Superior temporal gyrus (tissue), 1 donor: ENCODE data around the gene CLEC18B.
"Not testable (repeated sequence)": the region's sequence is repeated elsewhere in the genome, so short reads cannot be mapped to it uniquely, and the experiment has no call there.

Experiments
- DNase-seq: peaks from one replicate; pipeline ENCODE4 v3.0.0-alpha.2; 2016; ENCODE audit errors: extremely low spot score

CLEC18B gene

DNA sequence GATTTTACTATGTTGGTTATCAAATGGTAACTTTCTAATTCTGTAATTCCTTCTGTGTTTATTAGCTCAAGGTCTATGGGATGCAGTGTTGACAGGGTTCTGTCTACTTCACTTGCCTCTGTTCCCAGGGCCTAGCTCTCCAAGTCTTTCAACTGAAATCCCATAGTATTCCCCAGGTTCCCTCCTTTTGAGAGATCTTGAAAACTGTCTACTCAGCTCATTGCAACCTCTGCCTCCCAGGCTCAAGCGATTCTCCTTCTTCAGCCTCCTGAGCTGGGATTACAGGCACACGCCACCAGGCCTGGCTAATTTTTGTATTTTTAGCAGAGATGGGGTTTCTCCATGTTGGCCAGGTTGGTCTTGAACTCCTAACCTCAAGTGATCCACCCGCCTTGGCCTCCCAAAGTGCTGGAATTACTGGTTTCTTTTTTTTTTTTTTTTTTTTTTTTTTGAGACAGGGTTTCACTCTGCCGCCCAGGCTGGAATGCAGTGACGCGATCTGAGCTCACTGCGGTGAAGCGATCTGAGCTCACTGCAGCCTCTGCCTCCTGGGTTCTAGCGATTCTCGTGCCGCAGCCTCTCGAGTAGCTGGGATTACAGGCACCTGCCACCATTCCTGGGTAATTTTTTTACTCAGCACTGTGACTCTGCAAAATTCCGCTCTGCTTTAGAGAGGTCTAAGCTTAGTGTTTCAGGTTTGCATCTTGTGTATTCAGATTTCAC is 22.5 kb upstream of the CLEC18B start:
- not testable (repeated sequence) for DNase-seq

DNA sequence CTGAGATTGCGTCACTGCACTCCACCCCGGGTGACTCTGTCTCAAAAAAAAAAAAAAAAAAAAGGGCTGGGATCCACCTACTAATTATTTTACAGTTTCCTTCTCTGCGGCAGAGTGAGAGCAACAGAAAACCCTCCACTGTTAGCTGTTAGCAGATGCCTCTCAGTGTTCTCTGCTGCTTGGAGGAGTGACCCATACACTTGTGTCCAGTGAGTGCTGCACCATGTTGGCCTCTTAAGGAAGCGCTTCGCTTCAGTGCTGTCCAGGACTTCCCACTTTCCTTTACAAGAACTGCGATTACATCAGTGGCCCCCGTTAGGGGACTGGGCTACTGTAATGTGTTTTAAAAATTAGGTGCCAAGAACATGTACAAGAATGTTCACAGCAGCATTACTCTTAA is 18.4 kb upstream of the CLEC18B start:
- DNase-seq: no peak

DNA sequence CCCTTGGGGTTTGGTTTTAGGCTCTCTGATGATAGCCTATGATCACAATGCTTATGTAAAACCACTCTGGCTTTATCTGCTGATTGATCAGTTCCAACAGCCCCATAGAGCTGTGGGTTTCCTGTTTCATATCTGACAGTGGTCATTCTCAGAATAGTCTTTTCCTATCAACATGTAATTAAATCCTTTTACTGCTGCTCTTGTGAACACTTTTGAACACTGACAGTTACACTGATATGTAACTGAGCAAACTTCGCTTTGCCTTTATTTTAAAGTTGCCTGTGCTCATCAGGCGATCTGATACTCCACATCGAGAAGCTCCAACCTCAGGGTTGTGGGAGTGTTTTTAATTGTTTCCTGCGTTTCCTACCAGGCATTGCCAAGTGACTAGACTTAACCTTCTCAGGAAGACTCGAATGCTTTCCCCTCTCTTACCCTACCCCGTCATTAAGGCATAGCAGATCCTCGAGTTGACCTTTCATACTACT is 17.3 kb upstream of the CLEC18B start:
- no peak for DNase-seq

DNA sequence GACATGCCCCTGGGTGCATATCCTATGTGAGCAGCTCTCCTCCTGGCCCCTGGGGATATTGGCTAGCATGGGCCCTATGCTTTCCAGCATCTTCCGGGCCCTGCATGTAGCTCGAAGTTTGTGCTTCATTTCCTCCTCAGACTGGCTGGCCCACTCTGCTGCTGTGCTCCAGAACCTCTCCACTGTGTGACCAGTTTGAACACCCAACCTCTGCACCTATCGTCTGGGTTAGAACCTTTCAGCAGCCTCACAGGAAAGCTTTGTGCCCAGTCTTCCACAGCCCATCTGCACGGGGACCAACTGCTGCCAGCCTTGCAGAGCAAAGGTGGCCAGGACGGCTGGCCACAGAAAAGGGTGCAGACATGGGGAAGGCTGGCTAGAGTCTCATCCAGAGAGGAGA is 10.2 kb upstream of the CLEC18B start:
- DNase-seq: no peak

DNA sequence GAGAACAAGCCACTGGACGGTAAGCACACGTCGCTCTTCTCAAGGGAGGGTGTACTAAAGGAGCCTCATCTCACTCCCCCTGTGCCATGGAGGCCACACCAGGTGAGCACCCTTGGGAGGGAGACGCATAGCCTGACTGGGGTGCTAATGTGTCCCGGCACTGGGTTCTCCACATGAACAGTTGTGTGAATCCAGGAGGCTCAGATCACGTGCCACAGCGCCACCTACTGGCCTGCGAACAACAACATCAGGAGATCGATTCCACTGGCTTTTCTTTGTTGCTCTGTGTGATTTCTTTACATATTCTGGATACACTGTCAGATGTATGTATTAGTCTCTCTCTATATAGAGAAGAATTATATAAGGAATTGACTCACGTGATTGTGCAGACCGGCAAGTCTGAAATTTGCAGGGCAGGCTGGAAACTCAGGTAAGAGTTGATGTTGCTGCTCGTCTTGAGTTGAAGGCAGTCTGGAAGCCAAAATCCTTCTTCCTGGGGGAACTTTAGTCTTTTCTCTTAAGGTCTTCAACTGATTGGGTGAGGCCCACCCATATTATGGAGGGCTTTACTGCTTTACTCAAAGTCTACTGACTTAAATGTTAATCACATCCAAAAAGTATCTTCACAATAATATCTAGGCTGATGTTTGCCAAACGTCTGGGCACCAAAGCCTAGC is 8.9 kb upstream of the CLEC18B start:
- DNase-seq: peak; percentile 57

DNA sequence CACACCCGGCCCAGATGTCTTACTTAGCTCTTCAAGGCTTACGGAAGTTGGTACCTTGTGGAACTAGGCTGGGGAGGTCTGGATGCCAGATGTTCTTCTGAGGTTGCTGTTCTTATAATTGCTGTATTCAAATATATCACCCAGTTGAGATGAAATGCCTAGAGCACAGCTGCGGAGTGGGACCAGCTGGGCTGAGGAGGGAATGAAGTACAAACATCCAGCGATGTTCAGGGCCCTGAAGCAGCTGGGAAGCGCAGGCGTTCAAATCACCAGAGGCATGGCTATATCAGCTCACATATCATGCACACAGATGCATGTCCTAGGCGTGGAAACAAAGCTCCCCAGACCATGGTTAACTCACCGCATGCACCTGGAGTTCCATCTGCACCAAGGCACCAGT is 7.2 kb upstream of the CLEC18B start:
- DNase-seq: not testable (repeated sequence)

DNA sequence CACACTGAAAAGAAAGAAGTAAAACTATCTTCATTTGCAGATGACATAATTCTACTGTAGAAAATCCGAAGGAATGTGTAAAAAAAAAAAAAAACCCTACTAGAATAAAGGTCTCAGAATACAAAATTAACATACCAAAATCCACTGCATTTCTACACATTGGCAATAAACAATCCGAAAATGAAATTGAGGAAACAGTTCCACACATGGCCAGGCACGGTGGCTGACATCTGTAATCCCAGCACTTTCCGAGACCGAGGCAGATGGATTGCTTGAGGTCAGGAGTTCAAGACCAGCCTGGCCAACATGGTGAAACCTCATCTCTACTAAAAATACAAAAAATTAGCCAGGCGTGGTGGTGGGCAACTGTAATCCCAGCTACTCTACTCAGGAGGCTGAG is 4.5 kb upstream of the CLEC18B start:
- DNase-seq: not testable (repeated sequence)

DNA sequence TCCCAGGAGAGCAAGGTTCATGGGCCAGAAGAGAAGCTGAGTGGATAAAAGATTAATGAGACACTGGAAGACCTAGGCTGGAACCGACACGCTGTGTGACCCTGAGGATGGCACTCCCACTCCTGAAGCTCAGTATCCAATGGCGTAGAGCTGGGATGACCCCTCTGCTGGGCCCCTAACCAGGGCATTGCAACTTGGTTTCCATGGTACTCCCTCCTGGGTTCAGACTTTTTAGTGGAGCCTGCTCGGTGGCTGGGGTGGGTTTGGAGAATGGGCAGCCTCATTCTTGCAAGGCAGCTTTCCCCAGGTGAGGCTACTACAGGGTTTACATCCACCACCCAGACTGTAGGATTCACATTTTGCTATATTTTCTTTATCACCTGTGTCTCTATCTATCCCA is 2.4 kb upstream of the CLEC18B start:
- not testable (repeated sequence) for DNase-seq

DNA sequence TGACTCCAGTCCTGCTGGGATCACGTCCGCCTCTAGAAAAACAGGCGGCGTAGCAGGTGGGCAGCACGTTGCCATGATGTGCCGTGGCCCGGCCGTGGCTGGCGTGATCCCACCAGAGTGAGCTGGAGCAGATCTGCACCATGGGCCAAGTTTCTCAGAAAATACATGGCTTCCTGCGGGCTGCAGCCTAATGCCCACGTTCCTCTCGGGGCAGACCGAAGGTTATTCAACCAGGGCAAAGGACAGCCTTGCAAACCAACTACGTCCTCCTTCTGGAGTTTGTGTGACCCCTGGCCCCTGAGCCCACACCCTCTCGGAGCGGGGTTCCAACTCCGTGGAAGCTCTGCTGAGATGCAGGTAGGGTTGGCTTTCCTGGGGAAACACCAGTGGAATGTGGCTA is 808 bp upstream of the CLEC18B start:
- not testable (repeated sequence) for DNase-seq

DNA sequence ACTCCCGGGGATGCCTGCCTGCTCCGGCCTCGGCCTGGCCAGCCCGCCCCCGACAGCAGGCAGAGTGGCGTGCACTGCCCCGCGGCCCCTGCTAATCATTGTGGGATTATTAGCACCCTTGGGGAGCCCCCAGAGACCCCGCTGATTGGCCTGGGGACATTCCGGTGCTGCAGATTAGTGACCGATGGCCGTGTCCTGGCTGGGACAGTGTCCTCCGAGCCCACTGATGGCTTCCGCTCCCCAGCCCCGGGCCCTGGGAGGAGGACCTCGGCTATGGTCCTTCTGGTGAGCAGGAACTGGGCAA is 156 bp upstream of the CLEC18B start:
- not testable (repeated sequence) for DNase-seq

DNA sequence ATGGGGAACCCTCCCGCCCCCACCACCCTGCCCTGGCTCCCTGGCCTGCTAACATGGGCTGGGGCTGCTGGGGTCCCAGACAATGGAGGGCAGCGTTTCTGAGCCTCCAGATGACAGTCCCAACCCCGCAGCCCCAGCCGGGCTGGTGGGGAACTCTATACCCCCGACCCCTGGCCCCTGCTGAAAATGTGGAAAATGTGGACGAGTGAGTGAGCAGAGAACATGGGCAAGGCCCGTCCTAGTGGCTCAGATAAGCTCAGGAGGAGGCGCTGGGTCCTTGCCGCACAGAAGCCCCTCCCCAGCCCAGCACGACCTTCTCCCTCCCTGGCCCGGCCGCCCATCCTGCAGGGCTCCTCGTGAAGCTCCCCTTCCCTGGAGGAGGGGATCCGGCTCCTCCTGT is 1.5 kb downstream of the CLEC18B start:
- DNase-seq: not testable (repeated sequence)

DNA sequence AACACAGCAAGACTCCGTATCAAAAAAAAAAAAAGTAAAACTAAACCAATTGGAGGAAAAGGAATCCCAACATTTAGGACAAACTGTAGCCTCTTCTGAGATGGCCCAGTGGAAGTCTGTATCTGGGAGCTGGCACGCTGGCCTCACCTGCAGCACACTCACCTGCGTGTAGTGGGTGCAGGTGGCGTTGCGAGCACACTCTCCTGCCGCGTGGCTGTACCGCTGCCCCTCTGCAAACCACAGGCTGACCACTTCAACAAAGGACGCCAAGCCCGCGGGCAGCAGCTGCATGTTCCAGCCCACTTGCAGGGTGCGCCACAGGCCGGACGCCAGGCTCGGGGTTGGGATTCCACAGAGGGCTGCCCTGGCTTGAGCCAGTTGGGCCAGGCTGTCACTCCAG is 3.4 kb downstream of the CLEC18B start:
- DNase-seq: not testable (repeated sequence)

DNA sequence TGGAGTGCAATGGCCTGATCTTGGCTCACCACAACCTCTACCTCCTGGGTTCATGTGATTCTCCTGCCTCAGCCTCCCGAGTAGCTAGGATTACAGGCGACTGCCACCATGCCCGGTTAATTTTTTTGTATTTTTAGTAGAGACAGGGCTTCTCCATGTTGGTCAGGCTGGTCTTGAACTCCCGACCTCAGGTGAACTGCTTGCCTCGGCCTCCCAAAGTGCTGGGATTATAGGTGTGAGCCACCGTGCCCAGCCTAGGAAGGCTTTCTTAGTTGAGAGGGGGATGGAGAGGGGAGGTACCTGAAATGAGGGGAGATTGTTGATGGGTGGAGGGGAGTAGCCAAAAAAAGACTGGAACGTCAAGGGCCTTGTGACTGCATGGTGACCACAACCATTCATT is 7.4 kb downstream of the CLEC18B start:
- not testable (repeated sequence) for DNase-seq

DNA sequence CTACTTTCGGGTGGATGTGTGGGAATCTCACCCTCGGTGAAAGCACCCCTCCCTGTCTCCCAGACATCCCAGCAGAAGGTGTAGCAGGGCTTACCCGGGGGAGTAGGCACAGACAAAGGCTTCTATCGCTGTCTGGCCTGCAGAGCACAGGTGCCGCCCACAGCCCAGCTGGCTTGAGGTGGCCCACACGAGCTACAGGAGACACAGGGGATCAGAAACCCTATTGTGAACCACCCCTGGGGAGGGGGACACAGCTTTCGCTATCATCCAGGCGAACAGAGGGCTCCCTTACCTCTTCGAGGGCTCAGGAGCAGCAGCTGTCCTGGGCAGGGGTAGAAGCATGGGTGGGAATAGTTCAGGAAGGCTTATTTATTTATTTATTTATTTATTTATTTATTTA is 7.8 kb downstream of the CLEC18B start:
- DNase-seq: not testable (repeated sequence)

DNA sequence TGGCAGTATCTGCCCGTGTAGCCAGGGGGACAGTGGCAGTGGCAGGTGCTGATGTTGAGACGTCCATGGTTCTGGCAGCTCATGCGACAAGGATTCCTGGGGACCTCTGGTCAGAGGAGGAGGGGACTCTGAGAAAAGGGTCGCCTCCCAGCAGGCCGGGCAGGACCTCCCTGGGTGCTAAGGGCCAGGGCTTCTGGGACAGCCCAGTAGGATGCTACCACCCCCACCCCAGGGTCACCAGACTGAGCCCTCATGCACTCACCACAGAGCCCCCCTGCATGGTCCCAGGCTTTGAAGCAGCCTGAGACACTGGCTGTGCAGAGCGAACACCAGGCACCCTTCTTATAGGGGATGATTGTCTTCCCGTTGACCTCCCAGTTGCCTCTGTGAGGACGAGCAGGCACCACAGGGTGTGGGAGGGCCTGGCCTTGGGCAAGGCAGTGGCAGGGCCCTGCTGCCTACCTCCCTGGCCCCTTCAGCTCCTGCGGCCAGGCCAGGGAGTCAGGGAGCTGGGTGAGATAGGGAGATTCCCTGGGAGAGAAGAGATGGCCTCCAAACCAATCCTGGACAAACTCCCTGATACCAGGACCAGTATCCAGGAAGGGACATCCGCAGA is 8.4 kb downstream of the CLEC18B start:
- not testable (repeated sequence) for DNase-seq

DNA sequence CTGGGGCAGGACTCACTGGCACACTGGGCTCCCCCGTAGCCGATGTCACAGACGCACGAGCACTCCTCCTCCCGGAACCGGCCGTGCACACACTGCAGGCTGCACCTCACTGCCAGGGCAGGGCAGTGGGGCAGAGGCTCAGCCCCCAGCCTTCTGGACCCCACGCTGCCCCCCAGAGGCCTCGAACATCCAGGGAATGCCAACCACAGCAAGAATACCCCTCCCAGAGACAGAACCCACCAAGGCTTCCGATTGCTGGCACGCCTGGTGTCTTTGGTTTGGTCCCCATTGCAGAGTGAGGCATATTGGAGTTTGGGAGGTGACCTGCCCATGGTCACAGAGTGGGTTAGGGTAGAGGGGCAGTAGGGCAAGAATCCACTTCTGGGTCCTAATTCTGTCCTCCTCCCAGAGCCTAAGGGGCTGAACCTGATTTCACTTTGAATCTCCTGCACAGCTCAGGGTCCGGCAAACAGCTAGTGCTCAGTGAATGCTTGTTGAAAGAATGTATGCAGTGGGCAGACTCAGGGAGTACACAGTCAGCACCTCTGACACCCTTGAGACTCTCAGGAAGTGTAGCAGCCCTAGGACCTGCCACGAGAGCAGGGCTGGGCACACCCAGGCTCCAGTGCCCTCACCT is 9.0 kb downstream of the CLEC18B start:
- not testable (repeated sequence) for DNase-seq

DNA sequence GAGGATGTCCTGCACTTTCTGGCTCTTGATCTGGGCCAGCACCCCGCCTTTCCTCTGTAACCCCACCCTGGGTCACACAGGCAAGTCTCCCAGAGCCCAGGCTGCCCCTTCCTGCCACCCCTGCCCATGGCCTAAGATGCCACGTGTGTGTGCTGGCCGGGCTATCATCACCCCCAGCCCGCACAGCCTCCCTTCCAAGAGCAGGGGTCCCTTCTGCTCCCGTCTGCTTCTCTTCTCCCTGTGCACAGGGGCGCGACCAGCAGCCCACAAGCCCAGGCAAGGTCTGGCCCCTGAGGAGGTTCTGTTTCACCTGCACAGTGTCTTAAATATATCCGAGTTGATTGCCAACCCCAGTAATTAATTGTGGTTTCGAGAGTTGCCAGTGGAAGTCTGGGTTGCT is 10.3 kb downstream of the CLEC18B start:
- not testable (repeated sequence) for DNase-seq

DNA sequence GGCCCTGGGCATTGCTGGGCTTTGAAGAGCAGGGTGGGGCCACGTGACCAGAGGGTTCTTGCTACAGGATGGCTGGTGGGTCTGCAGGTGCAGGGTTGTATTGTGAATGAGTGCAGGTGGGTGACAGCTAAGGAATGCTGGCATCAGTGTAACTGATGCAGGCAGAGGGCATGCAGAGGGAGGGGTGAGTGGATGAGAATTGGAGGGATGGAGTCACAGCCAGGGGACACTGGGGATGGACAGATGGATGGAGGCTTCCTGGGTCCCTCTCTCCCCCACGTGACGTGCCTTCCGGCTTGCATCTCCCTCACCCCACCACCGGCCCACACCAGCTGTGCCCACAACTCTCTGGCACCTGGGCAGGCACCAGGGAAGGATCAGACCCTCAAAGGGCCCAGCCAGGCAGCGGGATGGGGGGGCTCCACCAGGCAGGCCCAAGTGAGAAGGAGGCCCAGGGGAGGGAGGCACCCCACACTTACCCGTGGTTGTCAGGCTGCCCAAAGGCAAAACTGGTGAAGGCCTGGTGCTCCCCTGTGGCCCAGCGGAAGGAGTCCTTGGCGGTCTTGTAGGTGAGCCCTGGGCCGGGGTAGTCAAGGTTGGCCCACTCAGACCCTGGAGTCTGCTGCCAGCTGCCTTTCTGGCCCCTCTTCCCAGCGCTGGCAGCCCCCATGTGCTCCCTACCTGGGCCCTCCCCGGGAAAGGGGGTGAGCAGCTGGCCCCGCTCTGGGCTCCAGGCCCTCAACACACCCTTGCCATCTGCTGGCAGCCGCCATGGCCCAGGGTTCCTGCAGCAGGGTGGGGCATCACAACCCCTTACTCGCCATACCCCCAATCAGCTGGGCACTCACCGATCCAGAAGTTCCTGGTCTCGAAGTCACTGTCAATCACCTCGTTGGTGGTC is 11.0 kb downstream of the CLEC18B start:
- not testable (repeated sequence) for DNase-seq

DNA sequence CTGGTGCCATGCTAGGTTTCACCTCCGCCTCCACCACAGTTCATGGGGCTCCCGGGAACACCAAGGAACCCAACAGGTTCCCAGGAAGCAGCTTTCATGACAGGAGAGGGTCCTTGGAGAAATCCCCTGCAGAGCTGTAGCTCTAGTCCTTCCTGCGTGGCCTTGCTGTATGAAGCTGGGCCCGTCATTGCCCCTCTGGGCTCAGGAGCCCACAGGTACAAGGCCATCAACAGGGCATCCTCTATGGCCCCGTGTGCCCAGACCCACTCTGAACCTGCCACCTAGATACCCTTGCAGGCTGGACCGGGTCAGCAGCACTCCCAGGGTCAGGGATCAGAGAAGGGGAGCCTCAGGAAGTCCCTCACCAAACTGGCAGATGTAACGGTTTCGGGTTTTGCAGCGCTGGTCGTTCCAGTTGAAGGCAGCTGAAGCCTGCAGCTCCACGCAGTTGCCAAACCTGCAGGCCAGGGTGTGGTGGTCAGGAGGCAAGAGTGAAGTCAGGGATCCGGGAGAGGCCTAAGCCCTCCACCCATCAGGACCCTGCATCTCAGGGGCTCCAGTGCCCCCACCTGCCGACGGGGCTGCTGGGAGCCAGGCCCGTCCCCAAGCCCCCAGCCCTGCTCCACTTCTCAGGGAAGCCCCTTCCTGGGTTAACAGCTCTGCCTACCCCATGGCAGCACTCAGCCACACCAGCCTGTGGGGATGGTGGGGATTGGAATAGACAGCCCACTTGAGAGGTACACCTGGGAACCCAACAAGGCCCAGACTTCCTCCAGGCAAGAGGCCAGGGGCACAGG is 11.9 kb downstream of the CLEC18B start:
- not testable (repeated sequence) for DNase-seq

DNA sequence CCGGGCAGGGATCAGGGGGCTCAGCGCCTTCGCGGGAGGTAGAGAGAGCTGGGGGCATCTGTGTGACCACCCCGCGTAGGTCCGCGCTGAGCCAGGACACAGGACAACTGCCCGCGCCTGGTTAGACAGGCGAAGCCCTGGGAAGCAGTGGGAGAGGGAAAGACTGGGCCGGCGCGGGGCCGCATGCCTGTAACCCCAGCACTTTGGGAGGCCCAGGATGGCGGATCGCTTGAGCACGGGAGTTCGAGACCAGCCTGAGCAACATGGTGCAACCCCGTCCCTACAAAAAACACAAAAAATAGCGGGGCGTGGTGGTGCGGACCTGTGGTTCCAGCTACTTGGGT is 13.9 kb downstream of the CLEC18B start:
- DNase-seq: not testable (repeated sequence)
